Heart right ventricle (tissue), 16 donors: ENCODE results near the gene USP5. TPM values are rescaled to one million over a fixed set of nuclear protein-coding genes. Genes with fewer than 3 reads are reported as not detected.

Experiments
- ATAC-seq, 8 donors: fragments of 200-7000 bp; cut with Tn5 transposase; one replicate each; pipeline ENCODE4 v1.9.1; 2020; ENCODE audit warnings: mild to moderate bottlenecking in 8 of 8, moderate library complexity in 8 of 8, moderate number of reproducible peaks in 1 of 8
- DNase-seq, 2 donors: peaks; one replicate each; pipeline ENCODE4 v3.0.0-alpha.2; 2020
- H3K27ac ChIP-seq, 10 donors: fragments of 200-600 bp; sonication (generic) in 2 of 10; one replicate each; pipeline versions ENCODE4 v1.5.0 to v1.8.0; 2020 to 2022; ENCODE audit warnings: mild to moderate bottlenecking in 3 of 10
- H3K27me3 ChIP-seq, 7 donors: fragments of 200-600 bp; one replicate each; pipeline ENCODE4 v1.8.0; 2021 to 2022; ENCODE audit warnings: mild to moderate bottlenecking in 2 of 7
- H3K36me3 ChIP-seq, 9 donors: fragments of 200-600 bp; sonication (generic) in 1 of 9; one replicate each; pipeline versions ENCODE4 v1.5.0 to v1.8.0; 2020 to 2022; ENCODE audit warnings: mild to moderate bottlenecking in 2 of 9
- H3K4me1 ChIP-seq, 9 donors: fragments of 200-600 bp; sonication (generic) in 1 of 9; one replicate each; pipeline versions ENCODE4 v1.5.0 to v1.8.0; 2020 to 2022; ENCODE audit warnings: mild to moderate bottlenecking in 4 of 9
- H3K4me3 ChIP-seq, 10 donors: fragments of 200-600 bp; sonication (generic) in 2 of 10; one replicate each; pipeline versions ENCODE4 v1.5.0 to v1.8.0; 2020 to 2022; ENCODE audit warnings: mild to moderate bottlenecking in 7 of 10, moderate library complexity in 2 of 10
- H3K9me3 ChIP-seq, 11 donors: fragments of 200-600 bp in 10 of 11; sonication (generic) in 2 of 11; one replicate each; pipeline versions ENCODE4 v1.5.0 to v1.8.0; 2013 to 2022; ENCODE audit warnings: mild to moderate bottlenecking in 2 of 11, control low read depth in 1 of 11, moderate library complexity in 1 of 11
- WGBS, 2 donors: extraction: QIAGEN DNeasy Blood & Tissue Kit; methylation state at CpG; one replicate each; pipeline ENCODE4 v1.1.7; 2013; ENCODE audit warnings: inconsistent platforms in 1 of 2; 5-methylcytosine and 5-hydroxymethylcytosine counted together
- intact Hi-C, 10 donors: fragments of 100-400 bp; cut with DNase I; formaldehyde crosslinking; loops; one replicate each; pipeline versions ENCODE4 v1.11.1 to v1.14.2; 2022
- polyA plus RNA-seq, 2 donors: library from polyadenylated mRNA; stranded (reverse); fragments of 200-250 nt; gene quantifications; one replicate each; pipeline ENCODE4 v1.2.3, GENCODE V29; 2013
- total RNA-seq, 10 donors: library from RNA; stranded (reverse); fragmentation: NEBNext Ultra II Directional in 3 of 10; extraction: Animal tissue kit (Norgen Biotek cat#: 25700) in 3 of 10; gene quantifications; one replicate each; pipeline versions ENCODE4 v1.2.1 to v1.2.4, GENCODE V29; 2021 to 2023
- TF ChIP-seq, protein P1 (sequence below), 9 donors: fragments of 200-600 bp; sonication (generic) in 2 of 9; IDR thresholded peaks; one replicate each; pipeline versions ENCODE4 v1.5.0 to v1.8.0; 2021 to 2022; ENCODE audit warnings: antibody characterized with exemption in 9 of 9, mild to moderate bottlenecking in 5 of 9, moderate library complexity in 1 of 9
- donor health status: Arrhythmogenic right ventricular cardiomyopathy.
- donor health status: ischemic (EF 13 %, LVEDD 7.1; RV severe dilation, severe dysfunction).
- donor health status: healthy with polysubstance abuse.
- donor health status: DM: no; HTN: yes; CAD: no.
- donor health status: DM: no; HTN: no; CAD: no.
- donor health status: ischemic (EF 25% LVEDD 6.9; RV normal size, moderate dysfunction).
- donor health status: ischemic (EF 25% LVEDD 5.7; RV mildly dilated, moderate dysfunction).
- donor health status: healthy.
- donor health status: DM: yes; HTN: yes; CAD: no.
- donor health status: Ischemic cardiomyopathy.
- donor health status: ischemic (EF 35%, LVEDD 5.7; RV mildly dilated, moderate dysfunction).
- donor health status: nonischemic (EF 11% LVEDD 7.7; RV severe dilation, severe dysfunction).
- donor health status: DM: yes; HTN: yes; CAD: no.
- donor health status: PGD.
- donor health status: ischemic (EF 29% LVEDD 5.4; RV normal size, mild dysfunction).
- donor health status: nonischemic (EF 23%, LVEDD 6.1; RV moderate dilation, normal function).

Gene USP5
- total and polyA plus RNA-seq, 12 donors = 17.6 to 95.5 (median 73.0) TPM

- ATAC-seq (peak in 5 of 8 donors; percentile 2 to 36 (median 11)), DNase-seq (peak; percentile 50 to 52)
- no peaks in the 10 kb centered on the region for H3K9me3 ChIP-seq
- H3K27me3 ChIP-seq = peaks cover 0 to 46% (median 0%) of the 10 kb centered on the region in 7 donors
- peak within 1 kb of the TSS; percentile 59 to 91 (median 84) for H3K27ac ChIP-seq
- H3K4me1 ChIP-seq = peaks cover 8 to 52% (median 26%) of the 10 kb centered on the region in 9 donors
- H3K4me3 ChIP-seq = peak within 1 kb of the TSS; percentile 58 to 95 (median 76)
- intact Hi-C loops = loop anchor here (5.0 to 10.0 kb wide), 7 partner anchors 51 to 213 kb away; partner anchors contain the start of genes MLF2 (in 7 of the 10) and PTMS (in 1 of the 10)
- peaks cover 0 to 23% (median 0%) of the 10 kb centered on the region in 9 donors for H3K36me3 ChIP-seq
- 1 to 2% methylated on average over 52 to 59 of the region's 60 CpGs for WGBS, 2 donors
- TF ChIP-seq, protein P1, sequence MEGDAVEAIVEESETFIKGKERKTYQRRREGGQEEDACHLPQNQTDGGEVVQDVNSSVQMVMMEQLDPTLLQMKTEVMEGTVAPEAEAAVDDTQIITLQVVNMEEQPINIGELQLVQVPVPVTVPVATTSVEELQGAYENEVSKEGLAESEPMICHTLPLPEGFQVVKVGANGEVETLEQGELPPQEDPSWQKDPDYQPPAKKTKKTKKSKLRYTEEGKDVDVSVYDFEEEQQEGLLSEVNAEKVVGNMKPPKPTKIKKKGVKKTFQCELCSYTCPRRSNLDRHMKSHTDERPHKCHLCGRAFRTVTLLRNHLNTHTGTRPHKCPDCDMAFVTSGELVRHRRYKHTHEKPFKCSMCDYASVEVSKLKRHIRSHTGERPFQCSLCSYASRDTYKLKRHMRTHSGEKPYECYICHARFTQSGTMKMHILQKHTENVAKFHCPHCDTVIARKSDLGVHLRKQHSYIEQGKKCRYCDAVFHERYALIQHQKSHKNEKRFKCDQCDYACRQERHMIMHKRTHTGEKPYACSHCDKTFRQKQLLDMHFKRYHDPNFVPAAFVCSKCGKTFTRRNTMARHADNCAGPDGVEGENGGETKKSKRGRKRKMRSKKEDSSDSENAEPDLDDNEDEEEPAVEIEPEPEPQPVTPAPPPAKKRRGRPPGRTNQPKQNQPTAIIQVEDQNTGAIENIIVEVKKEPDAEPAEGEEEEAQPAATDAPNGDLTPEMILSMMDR (IDR thresholded peaks at IDR 0.05) = peak in 3 of 9 donors; percentile 6 to 37 (median 18)
Measured at GRCh38 chr12:6827982-6828780, 23.8 kb upstream of the USP5 start, which contains the start of gene P3H3. Gene P3H3 (plus strand): TSS chr12:6828407. CDS start chr12:6828441, 34 bp downstream.

DNA sequence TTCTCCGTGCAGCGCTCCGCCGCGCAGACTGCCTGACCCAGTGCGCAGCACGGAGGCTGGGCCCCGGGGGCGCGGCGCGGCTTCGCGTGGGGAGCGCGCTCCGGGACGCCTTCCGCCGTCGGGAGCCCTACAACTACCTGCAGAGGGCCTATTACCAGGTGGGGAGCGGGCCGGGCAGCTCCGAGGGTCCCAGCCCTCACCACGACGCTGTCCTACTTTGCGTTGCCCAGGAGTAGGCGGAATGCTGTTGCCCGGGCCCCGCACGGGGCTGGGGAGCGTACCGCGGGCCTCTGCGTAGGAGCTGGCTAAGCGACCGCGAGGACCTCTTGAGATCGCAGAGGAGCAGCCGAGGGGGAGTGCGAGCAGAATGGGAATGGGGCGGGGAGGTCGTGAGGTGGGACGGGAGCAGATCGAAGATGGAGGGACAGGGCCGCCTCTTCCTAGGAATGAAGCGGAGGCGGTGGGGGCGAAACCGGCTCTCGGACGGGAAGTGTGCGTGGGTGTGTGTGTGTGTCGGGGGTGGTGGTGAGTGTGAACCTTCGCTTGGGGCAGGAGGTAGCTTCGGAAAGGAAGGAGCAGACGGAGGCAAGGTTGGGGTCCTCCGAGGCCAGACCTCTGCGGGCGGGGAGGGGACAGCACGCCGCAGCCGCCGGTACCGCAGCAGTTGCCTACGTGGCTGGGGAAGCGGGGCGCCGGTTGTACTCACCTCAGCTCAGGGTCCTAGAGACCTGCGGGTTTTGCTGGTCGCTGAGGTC, 23.0 kb upstream of the USP5 start:
- Histone ChIP-seq H3K9me3 (no peaks in the 10 kb centered on the region), H3K27me3 (peaks cover 0 to 40% (median 0%) of the 10 kb centered on the region in 7 donors), H3K4me3 (peak overlapping the region; percentile 58 to 95 (median 76)), H3K36me3 (peaks cover 0 to 30% (median 0%) of the 10 kb centered on the region in 9 donors), H3K4me1 (peaks cover 8 to 52% (median 26%) of the 10 kb centered on the region in 9 donors), H3K27ac (peak overlapping the region; percentile 59 to 91 (median 84))
- ATAC-seq (peak; percentile 11 to 34 (median 24)), DNase-seq (peak in 1 of 2 donors; percentile 45)
- WGBS, 2 donors = 1% methylated on average over 71 of the region's 71 CpGs
- TF ChIP-seq, protein P1 (IDR thresholded peaks at IDR 0.05) = no peak
- intact Hi-C loops = loop anchor here (5.0 to 10.0 kb wide), 7 partner anchors 52 to 214 kb away; partner anchors contain the start of genes MLF2 (in 7 of the 10) and PTMS (in 1 of the 10)

DNA sequence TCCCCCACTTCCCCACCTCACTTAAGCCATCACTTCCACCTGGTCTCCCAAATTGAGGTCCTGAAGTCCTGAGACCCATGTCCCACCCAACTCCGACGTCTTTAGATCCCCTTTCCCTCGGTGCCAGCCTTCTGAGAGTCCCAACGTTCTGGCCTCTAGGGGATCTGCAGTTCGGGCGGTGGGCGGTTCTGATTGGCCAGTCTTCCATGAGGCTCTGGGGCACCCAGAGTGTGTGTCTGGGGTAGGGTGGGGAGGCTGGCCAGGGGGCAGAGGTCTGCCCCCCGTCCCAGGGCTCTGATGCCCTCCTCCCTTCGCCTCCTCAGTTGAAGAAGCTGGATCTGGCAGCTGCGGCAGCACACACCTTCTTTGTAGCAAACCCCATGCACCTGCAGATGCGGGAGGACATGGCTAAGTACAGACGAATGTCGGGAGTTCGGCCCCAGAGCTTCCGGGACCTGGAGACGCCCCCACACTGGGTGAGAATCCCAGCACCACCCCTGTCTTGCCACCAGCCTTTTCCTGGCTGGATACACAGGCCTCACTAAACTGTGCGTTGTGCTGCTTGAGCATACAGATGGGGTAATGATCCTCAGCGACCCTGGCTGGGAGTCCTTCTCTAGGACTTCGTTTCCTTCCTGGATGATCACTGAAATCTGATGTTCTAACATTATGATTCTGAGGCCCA, 22.3 kb upstream of the USP5 start:
- intact Hi-C loops = loop anchor here (5.0 to 10.0 kb wide), 7 partner anchors 52 to 215 kb away; partner anchors contain the start of genes MLF2 (in 7 of the 10) and PTMS (in 1 of the 10)
- H3K9me3 ChIP-seq = no peaks in the 10 kb centered on the region
- no peak for DNase-seq
- TF ChIP-seq, protein P1 (IDR thresholded peaks at IDR 0.05) = peak in 1 of 9 donors; percentile 12
- peaks cover 0 to 40% (median 0%) of the 10 kb centered on the region in 7 donors for H3K27me3 ChIP-seq
- peak overlapping the region; percentile 59 to 91 (median 84) for H3K27ac ChIP-seq
- peaks cover 0 to 37% (median 0%) of the 10 kb centered on the region in 9 donors for H3K36me3 ChIP-seq
- peaks cover 8 to 59% (median 26%) of the 10 kb centered on the region in 9 donors for H3K4me1 ChIP-seq
- WGBS, 2 donors = 55 to 57% methylated on average over 19 of the region's 19 CpGs
- peak in 2 of 8 donors; percentile 2 to 7 for ATAC-seq
- peak overlapping the region; percentile 58 to 95 (median 76) for H3K4me3 ChIP-seq
